Measurements from ENCODE around the gene POLR1H. TPM values are rescaled to one million over a fixed set of nuclear protein-coding genes. Genes with fewer than 3 reads are reported as not detected.

POLR1H gene
- total RNA-seq, 2 donors from 2014 or later = 39.8 to 59.5 TPM

DNA sequence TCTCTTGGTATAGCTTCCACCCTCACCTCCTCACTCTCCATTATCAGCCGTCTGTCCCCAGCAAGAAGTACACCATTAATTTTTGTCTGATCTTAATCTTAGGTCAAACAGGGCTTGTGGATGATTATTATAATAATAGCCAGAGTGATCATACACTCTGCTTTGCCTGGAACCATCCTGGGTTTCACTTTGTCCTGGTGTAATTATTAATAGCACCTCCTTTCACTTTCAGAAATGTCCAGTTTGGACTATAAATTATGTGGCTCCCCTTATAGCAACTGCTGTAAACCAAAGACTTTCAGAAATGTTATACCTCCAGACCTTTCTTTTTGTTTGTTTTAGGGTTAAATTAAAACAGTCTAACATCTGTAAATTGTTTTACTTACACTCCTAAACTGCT is 52.8 kb downstream of the POLR1H start:
- no peak overlapping the region for H3K27ac Mint-ChIP-seq

More for the DNA sequence above, 52.8 kb downstream of the POLR1H start:
- peaks cover 38% of the 10 kb centered on the region for H3K27me3 Mint-ChIP-seq
- no peaks in the 10 kb centered on the region for H3K36me3 Mint-ChIP-seq (ENCODE audit: low read depth)
- H3K4me1 Mint-ChIP-seq = peaks cover 6% of the 10 kb centered on the region
- no peaks in the 10 kb centered on the region for H3K9me3 Mint-ChIP-seq
- no peak for ATAC-seq (replicated peaks)
- H3K4me3 Mint-ChIP-seq = no peak overlapping the region

Other genes starting within 250 kb of the POLR1H start
- gene HLA-G, start 233.4 kb upstream of the POLR1H start, total RNA-seq = 1 to 10 TPM in 1 of 2 donors, not detected in 1; 2.5 TPM
- 1,000 to 10,000 TPM; 1,094 to 1,926 TPM for gene HLA-A, start 118.7 kb upstream of the POLR1H start, total RNA-seq
- gene PPP1R11, start 5.9 kb downstream of the POLR1H start, total RNA-seq = 10 to 100 TPM; 50.8 to 69.9 TPM
- not detected for gene RNF39, start 14.5 kb downstream of the POLR1H start, total RNA-seq
- not detected for gene TRIM31, start 51.8 kb downstream of the POLR1H start, total RNA-seq
- not detected for gene TRIM40, start 74.9 kb downstream of the POLR1H start, total RNA-seq
- under 1 TPM in 1 of 2 donors, not detected in 1; 0.16 TPM for gene TRIM10, start 99.9 kb downstream of the POLR1H start, total RNA-seq
- gene TRIM15, start 102.3 kb downstream of the POLR1H start, total RNA-seq = not detected
- 10 to 100 TPM; 37.6 to 67.0 TPM for gene TRIM26, start 152.1 kb downstream of the POLR1H start, total RNA-seq

Measured in activated T-helper 17 cell treated with anti-CD3 and anti-CD28 coated beads, Interleukin-2, amount 50 U/mL, for 72 hours (primary cell).